GM18909 (cell line): ENCODE results near the gene NOL3.

Experiments
- ATAC-seq: cut with Tn5 transposase; IDR thresholded peaks from one replicate; pipeline ENCODE4 v1.9.1; 2021; ENCODE audit warnings: mild to moderate bottlenecking; ENCODE audit not compliant: unreplicated experiment, poor library complexity

The NOL3 gene

GRCh38 chr16:67202426-67202825, 32.1 kb downstream of the NOL3 start:
- no peak for ATAC-seq

GRCh38 chr16:67202956-67203493, 32.7 kb downstream of the NOL3 start:
- ATAC-seq = no peak

GRCh38 chr16:67204076-67204475, 33.7 kb downstream of the NOL3 start:
- ATAC-seq = no peak

- ATAC-seq = no peak
These were observed 35.9 kb downstream of the NOL3 start for GRCh38 chr16:67206129-67206837.

- no peak for ATAC-seq
These were observed 36.5 kb downstream of the NOL3 start for GRCh38 chr16:67206838-67207248.

DNA sequence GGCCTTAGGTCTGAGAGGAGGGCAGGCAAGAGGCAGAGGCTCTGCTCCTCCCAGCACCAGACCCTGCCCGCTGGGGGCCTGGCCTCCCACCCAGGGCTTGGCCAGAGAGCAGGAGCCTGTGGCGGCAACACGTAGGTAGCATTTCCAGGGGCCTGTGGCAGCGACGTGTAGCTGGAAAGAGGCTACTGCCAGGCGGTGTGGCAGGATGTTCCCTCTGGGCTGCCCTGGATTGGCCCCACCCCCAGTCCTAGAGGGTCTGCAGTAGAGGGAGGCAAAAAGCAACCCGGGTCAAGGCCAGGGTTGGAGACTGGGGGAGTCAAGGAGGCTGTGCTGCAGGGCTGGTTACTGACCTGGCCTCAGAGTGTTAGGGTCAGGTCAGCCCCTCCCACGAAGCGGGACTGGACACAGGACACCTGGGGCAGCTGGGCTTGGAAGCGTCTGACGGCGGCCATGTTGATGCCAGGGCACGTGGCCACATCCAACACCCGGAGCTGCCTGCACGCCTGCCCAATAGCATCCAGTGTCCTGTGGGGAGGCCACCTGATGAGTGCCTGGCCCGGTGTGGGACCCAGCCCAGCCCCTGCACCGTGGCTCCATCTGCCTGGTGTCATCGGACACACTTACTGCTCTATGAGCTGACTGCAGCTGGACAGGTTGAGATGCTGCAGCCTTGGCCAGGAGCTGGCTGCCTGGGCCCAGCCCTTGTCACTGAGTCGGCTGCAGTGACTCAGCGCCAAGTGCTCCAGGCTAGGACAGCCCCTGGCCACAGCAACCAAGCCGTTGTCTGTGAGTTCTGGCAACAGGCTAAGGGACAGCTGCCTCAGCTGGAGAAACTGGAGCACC, 37.1 kb downstream of the NOL3 start:
- no peak for ATAC-seq

GRCh38 chr16:67208154-67208896, 38.0 kb downstream of the NOL3 start:
- no peak for ATAC-seq

DNA sequence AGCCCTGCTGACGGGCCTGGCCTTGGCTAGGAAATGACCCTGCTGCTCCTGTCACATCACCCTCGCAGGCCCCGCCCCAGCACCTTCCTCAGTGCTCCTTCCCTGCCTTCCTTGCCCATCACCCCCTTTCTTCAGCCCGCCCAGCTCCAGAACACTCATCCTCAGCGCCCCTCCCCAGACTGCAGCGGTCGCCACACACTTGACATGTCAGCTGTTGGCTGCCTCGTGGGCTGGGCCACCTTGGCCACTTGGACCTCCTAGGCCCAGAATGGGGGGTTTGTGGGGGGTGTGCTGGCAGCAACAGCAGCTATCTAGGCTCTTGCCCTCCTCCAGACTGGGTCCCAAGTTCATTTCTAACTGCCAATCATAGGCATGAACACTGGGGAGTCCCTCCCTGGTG, 39.2 kb downstream of the NOL3 start:
- no peak for ATAC-seq

DNA sequence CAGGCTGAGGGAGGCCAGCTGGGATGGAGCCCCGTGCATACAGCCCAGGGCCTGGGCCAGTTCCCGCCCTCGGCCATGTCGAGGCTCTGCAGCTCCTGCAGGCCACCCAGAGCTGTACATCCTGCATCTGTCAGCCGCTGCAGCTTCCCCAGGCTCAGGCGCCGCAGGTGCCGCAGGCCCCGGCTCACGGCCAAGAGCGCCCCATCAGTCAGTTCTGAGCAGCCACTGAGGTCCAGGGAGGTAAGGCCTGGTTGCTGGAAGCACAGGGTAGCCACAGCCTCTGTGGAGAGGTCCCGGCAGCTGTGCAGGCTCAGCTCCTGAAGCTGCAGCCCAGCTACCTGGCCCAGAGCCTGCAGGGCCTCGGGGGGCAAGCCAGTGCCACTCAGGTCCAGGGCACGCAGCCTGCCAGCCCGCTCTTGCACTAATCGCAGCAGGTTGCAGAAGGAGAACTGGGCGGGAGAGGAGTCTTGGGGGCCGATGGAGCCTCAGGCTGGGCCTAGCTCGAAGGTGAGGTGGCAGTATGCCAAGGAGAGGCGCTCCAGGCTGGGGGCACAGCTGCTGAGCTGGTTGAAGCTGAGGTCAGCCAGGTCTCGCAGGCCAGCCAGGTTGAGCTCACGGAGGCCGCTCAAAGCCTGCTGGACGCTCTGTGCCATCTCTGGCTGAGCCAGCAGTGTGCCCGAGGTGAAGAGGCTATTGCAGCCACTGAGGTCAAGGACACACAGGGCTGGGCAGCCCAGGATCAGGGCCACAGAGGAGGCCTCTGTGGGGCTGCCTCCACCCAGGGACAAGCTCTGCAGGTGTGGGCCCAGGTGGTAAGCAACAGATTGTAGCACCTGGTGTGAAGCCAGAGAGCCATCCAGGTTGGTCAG, 40.0 kb downstream of the NOL3 start:
- ATAC-seq = no peak

DNA sequence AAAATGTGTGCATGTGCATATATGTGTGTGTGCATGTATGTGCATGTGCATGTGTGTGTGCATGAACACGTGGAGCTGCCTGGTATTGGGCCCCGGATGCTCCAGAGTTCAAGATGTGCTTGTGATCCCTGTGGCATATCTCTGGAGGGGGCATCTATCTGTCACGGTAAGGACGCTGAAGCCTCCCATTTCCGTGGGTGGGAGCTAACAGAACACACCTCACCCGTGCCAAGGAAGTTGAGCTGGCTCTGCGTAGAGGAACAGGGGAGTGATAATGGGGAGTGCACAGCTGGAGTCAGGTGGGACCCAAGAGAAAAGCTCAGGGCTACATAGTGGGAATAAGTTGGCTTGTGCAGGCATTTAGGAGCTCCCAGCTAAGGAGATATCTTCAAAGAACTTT, 41.3 kb downstream of the NOL3 start:
- no peak for ATAC-seq

GRCh38 chr16:67212766-67213165, 42.4 kb downstream of the NOL3 start:
- ATAC-seq = no peak

DNA sequence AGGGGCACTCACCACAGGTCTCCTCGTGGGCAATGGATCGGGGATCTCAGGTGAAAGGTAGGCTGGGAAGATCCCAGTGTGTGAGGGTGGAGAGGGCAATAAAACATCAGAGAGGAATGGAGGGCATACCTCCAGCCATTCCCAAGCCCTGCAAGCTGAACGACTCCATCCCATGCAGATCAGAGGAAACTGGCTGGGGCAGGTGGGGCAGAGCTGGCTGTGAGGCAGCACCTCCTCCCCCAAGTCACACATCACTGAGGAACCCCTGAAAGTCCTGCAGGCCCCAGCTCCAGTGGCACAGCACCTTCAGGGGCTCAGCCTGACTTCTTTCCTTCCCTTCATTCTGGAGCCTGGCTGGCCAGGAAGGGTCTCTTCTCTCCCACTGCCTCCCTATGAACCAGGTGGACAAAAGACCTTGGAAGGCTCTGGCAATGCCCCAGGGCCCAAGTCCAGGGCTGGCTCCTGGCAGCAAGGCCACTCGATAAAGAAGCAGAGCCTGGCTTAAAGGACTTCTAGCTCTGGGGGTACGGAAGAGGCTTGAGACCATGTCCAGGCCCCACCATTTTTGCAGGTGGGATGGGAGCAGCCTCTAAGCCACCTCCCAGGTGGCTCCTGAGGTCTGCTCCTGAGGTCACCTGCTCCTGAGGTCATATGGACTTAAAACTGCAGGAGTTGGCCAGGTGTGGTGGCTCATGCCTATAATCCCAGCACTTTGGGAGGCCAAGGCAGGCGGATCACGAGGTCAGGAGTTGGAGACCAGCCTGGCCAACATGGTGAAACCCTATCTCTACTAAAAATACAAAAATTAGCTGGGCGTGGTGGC, 43.1 kb downstream of the NOL3 start:
- no peak for ATAC-seq

DNA sequence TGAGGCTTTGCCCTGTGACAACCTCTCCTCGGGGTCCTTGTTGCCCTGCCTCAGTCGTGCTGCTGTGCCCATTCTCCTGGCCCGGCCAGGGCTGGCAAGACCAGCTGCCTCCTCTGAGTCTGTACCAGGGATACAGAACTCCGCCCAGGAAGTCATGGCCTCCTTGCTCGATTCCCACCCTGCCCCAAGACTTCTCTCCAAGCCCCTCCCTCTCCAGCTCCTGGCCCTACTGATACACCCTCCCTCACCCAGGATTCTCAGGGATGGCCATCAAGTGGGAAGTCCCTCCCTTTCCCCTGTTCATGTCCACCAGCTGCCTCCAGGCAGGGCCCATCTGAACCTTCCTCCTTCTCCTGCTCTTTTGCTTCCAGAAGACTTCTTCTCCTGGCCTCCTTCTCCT, 45.4 kb downstream of the NOL3 start:
- ATAC-seq = no peak

DNA sequence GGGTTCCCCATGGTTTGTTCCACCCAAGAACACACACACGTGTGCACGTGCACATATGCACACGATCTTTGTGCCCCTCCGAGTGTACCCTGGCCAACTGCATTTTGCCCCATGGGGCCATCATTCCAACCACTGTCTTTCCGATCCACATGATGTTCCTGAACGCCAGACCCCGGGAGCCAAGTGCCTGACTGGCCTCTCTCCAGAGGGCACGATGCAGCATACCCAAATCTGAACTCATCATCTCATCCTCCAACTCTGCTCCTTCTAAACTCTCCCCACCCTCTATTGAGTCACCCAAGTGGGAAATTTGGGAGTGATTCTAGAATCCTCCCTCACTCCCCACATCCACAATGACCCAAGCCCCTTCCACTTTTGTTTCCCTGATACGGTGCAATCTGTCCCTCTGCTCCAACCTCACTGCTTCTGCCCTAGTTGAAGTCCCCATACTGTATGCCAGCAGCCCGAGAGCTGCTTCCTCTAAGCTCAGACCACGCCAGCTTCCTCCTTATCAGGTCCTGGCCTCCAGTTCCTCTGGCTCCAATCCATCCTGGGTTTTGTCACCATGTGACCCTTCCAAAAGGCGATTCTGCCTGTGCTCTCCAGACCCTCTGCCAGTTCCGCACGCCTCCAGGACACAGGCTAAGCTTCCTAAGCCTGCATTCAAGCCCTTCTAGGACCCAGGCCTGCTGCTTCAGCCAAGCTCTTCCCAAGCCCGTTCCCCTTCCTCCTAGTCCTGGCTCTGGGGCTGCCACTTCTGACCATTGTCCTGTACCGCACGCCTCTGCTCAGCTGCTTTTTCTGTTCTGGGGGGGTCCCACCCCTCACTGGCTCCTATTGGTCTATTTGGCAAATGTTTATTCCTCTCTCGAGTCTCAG, 46.5 kb downstream of the NOL3 start:
- ATAC-seq = no peak

DNA sequence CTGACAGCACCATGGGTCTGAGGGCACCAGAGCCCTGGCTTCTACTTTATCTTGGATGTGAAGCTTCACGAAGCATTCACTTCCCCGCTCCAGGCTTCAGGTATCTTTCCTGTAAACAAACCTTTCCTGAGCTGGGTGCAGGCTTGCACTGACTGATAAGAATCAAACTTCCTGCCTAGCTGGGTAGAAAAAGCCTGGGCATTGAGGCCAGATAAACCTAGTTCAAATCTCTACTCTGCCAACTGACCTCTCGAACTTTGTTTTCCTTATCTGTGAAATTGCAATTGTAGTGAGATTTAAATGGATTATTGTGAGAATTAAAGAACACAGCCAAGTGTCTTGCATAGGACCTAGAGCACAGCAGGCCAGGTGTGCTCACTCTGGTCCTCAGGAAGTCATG, 53.7 kb downstream of the NOL3 start:
- no peak for ATAC-seq
